HG03064 (cell line): ENCODE measurements around the gene CHD5.
"Not testable (repeated sequence)": the region's sequence is repeated elsewhere in the genome, so short reads cannot be mapped to it uniquely, and the experiment has no call there.

Experiments used
- ATAC-seq: cut with Tn5 transposase; IDR thresholded peaks from one replicate; pipeline ENCODE4 v1.9.1; 2021; ENCODE audit warnings: low read depth; ENCODE audit not compliant: unreplicated experiment

Gene CHD5

GRCh38 chr1:6072774-6073479 lies 107.2 kb downstream of the CHD5 start:
- no peak for ATAC-seq

GRCh38 chr1:6071219-6071618 lies 108.9 kb downstream of the CHD5 start:
- no peak for ATAC-seq

GRCh38 chr1:6070450-6070974 lies 109.6 kb downstream of the CHD5 start:
- ATAC-seq: no peak

- no peak for ATAC-seq
Measured at GRCh38 chr1:6069573-6069972, 110.5 kb downstream of the CHD5 start.

GRCh38 chr1:6068932-6069331 lies 111.2 kb downstream of the CHD5 start:
- ATAC-seq: no peak

GRCh38 chr1:6068073-6068472 lies 112.0 kb downstream of the CHD5 start:
- no peak for ATAC-seq

- no peak for ATAC-seq
Measured at GRCh38 chr1:6066680-6067079, 113.4 kb downstream of the CHD5 start.

GRCh38 chr1:6065093-6065858 lies 114.8 kb downstream of the CHD5 start:
- no peak for ATAC-seq

GRCh38 chr1:6063532-6064053 lies 116.5 kb downstream of the CHD5 start:
- not testable (repeated sequence) for ATAC-seq

GRCh38 chr1:6062670-6063069 lies 117.5 kb downstream of the CHD5 start:
- no peak for ATAC-seq

- ATAC-seq: no peak
Measured at GRCh38 chr1:6059866-6060265, 120.3 kb downstream of the CHD5 start.

- ATAC-seq: no peak
Measured at GRCh38 chr1:6057170-6057845, 122.8 kb downstream of the CHD5 start.

- no peak for ATAC-seq
Measured at GRCh38 chr1:6056572-6056948, 123.6 kb downstream of the CHD5 start.

GRCh38 chr1:6054596-6054995 lies 125.5 kb downstream of the CHD5 start:
- no peak for ATAC-seq

GRCh38 chr1:6053206-6053546 lies 126.9 kb downstream of the CHD5 start:
- ATAC-seq: no peak

- ATAC-seq: no peak
Measured at GRCh38 chr1:6052543-6053205, 127.4 kb downstream of the CHD5 start.
